Activated T-cell treated with anti-CD3 and anti-CD28 coated beads, Interleukin-2, amount 50 U/mL, for 72 hours (primary cell): Measurements from ENCODE around the gene SF1. TPM values are rescaled to one million over a fixed set of nuclear protein-coding genes. Genes with fewer than 3 reads are reported as not detected.

ENCODE experiments used
- ATAC-seq, 2 donors: fragments of 150-1000 bp; cut with Tn5 transposase; replicated peaks in 1 of 2; 2 replicates each; pipeline ENCODE4 v1.10.0; 2021; ENCODE audit warnings: moderate library complexity in 2 of 2, mild to moderate bottlenecking in 1 of 2
- DNase-seq, 2 donors: peaks; one replicate each; pipeline ENCODE4 v3.0.0; 2021 to 2022; ENCODE audit warnings: mixed read lengths in 1 of 2
- H3K27ac Mint-ChIP-seq: one replicate; pipeline ENCODE4 v1.8.0; 2022; ENCODE audit warnings: mild to moderate bottlenecking, moderate library complexity, mixed read lengths
- H3K27me3 Mint-ChIP-seq: one replicate; pipeline ENCODE4 v1.8.0; 2022; ENCODE audit warnings: low read depth, mixed read lengths
- H3K36me3 Mint-ChIP-seq, 2 donors: one replicate each; pipeline ENCODE4 v1.8.0; 2022; ENCODE audit warnings: mixed read lengths in 2 of 2, mild to moderate bottlenecking in 1 of 2; ENCODE audit not compliant: insufficient read depth in 2 of 2
- H3K4me1 Mint-ChIP-seq: one replicate; pipeline ENCODE4 v1.8.0; 2022; ENCODE audit warnings: low read depth, mixed read lengths
- H3K4me3 Mint-ChIP-seq, 2 donors: one replicate each; pipeline ENCODE4 v1.8.0; 2022; ENCODE audit warnings: mild to moderate bottlenecking in 2 of 2, mixed read lengths in 2 of 2, moderate library complexity in 2 of 2
- H3K9me3 Mint-ChIP-seq, 2 donors: one replicate each; pipeline ENCODE4 v1.8.0; 2022; ENCODE audit warnings: mixed read lengths in 2 of 2
- total RNA-seq, 2 donors: library from RNA; stranded (reverse); gene quantifications; one replicate each; pipeline ENCODE4 v1.2.3, GENCODE V29; 2022

The SF1 gene
- total RNA-seq, 2 donors from 2014 or later: 332 to 337 TPM

DNA sequence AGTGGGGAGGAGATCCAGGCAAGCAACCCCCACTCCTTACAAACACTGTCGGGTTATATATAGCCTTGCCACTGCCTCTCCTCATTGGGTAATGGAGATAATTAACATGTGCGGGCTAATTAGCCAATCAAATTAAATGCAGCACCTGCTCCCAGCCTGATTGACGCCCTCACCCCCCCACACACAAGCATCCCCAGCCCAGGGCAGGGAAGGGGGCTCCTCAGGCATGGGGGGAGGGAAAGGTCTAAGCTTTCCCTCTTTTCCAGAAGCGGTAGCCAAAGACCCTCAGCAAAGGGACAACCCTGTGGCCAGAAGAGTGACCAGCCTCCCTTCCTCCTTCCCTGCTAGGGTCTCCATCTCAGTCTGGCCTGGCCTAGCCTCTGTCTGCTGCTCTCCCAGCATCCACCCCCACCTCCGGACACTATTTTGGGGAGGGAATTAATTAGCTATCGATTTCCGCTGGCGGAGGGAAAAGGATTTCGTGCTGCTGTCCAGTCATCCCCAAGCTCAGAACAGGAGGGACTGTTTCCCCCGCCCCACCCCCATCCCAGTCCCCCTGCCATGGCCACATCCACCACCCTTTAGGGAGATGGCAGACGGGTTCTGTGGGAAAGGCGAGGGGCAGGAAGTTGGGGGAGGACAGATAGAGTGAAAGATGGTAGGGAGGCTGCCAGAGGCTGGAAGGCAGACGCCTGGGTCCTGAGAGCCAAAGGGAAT lies 62.4 kb downstream of the SF1 start:
- ATAC-seq (no peak), DNase-seq (no peak)
- Mint-ChIP-seq H3K27me3 (peaks cover 66% of the 10 kb centered on the region), H3K9me3 (no peaks in the 10 kb centered on the region), H3K4me3 (no peak overlapping the region), H3K27ac (no peak overlapping the region), H3K4me1 (peaks cover 9% of the 10 kb centered on the region), H3K36me3 (no peaks in the 10 kb centered on the region)

DNA sequence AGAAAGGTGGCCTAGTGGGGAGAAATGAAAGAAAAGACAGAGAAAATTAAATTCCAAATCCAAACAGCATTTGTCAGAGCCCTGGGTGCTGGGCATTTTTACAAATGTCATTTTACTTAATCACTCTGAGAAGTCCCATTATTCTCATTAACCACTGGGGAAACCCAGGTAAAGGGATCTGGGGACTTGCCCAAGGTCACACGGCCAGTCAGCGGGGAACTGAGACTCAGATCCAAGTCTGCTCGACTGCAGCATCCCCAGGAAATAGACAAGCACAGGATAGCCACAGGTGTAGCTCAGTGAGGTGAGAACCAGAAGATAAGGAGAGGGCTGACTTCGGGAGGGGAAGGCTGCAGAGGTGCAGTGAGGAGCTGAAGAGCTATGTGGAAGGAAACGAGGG lies 63.2 kb downstream of the SF1 start:
- Mint-ChIP-seq H3K4me3 (no peak overlapping the region), H3K27me3 (peaks cover 66% of the 10 kb centered on the region), H3K4me1 (peaks cover 9% of the 10 kb centered on the region), H3K9me3 (no peaks in the 10 kb centered on the region), H3K27ac (no peak overlapping the region), H3K36me3 (no peaks in the 10 kb centered on the region)
- ATAC-seq (no peak), DNase-seq (no peak)

DNA sequence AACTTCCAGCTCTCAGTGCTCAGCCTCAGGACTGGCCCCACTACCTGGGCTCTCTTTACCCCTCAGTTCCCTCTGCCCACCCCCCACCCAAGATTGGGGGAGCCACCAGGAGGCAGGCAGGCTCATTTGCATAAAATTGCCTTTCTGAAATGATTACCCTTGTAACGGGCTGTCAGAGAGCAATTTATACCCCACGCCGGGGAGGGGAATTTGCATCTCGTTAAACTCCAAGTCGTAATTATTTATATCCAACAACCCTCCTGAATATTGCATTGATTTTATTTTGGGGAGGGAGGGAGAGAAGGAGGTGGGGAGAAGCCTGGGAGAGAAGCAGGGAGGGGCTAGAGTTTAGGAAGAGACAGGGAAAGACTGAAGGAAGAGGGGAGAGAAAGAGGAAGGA lies 63.7 kb downstream of the SF1 start:
- H3K36me3 Mint-ChIP-seq: no peaks in the 10 kb centered on the region
- ATAC-seq (no peak), DNase-seq (no peak)
- H3K4me3 Mint-ChIP-seq: no peak overlapping the region
- H3K9me3 Mint-ChIP-seq: no peaks in the 10 kb centered on the region
- peaks cover 9% of the 10 kb centered on the region for H3K4me1 Mint-ChIP-seq
- H3K27ac Mint-ChIP-seq: no peak overlapping the region
- peaks cover 66% of the 10 kb centered on the region for H3K27me3 Mint-ChIP-seq

Other genes starting within 250 kb of the SF1 start
- gene SLC22A11, start 222.6 kb downstream of the SF1 start, total RNA-seq: not detected
- not detected for gene SLC22A12, start 187.3 kb downstream of the SF1 start, total RNA-seq
- gene NRXN2, start 55.3 kb downstream of the SF1 start, total RNA-seq: under 1 TPM; 0.37 to 0.55 TPM
- 10 to 100 TPM; 18.8 to 27.9 TPM for gene RASGRP2, start 34.4 kb downstream of the SF1 start, total RNA-seq
- 1 to 10 TPM; 4.0 to 4.5 TPM for gene PYGM, start 18.6 kb downstream of the SF1 start, total RNA-seq
- gene MAP4K2, start 24.7 kb upstream of the SF1 start, total RNA-seq: 10 to 100 TPM; 74.7 to 84.5 TPM
- gene MEN1, start 32.0 kb upstream of the SF1 start, total RNA-seq: 10 to 100 TPM; 33.8 to 36.3 TPM
- 1 to 10 TPM; 1.1 to 1.5 TPM for gene CDC42BPG, start 66.1 kb upstream of the SF1 start, total RNA-seq
- gene EHD1, start 100.1 kb upstream of the SF1 start, total RNA-seq: 100 to 1,000 TPM; 136 to 159 TPM
- 10 to 100 TPM; 20.9 to 27.0 TPM for gene ATG2A, start 138.7 kb upstream of the SF1 start, total RNA-seq
- 10 to 100 TPM; 15.0 to 24.0 TPM for gene PPP2R5B, start 146.1 kb upstream of the SF1 start, total RNA-seq
- under 1 TPM; 0.58 to 0.81 TPM for gene GPHA2, start 157.4 kb upstream of the SF1 start, total RNA-seq
- gene MAJIN, start 193.6 kb upstream of the SF1 start, total RNA-seq: 1 to 10 TPM; 1.7 to 2.7 TPM
- gene BATF2, start 218.4 kb upstream of the SF1 start, total RNA-seq: under 1 TPM; 0.31 to 0.39 TPM
- 100 to 1,000 TPM in 1 of 2 donors, 10 to 100 TPM in 1; 96.0 to 101 TPM for gene ARL2, start 235.6 kb upstream of the SF1 start, total RNA-seq
- gene SNX15, start 248.9 kb upstream of the SF1 start, total RNA-seq: 10 to 100 TPM; 31.5 to 38.7 TPM